Uterus (tissue), 2 donors: Measurements from ENCODE around the gene IRF2BP1.

Source experiments
- CTCF ChIP-seq, 4 experiments: fragments of 200-600 bp in 2 of 4; fragments of 450-650 bp in 2 of 4; sonication (generic) in 2 of 4; IDR thresholded peaks; one replicate each; pipeline ENCODE4 v1.5.1; 2016 to 2019; ENCODE audit warnings: antibody characterized with exemption in 4 of 4, mild to moderate bottlenecking in 2 of 4, moderate library complexity in 1 of 4
- POLR2A ChIP-seq, 2 donors: fragments of 450-650 bp; IDR thresholded peaks; one replicate each; pipeline ENCODE4 v1.6.1; 2016; ENCODE audit warnings: antibody characterized with exemption in 2 of 2, mild to moderate bottlenecking in 1 of 2, moderate library complexity in 1 of 2

GRCh38 chr19:45876161-45876410 is 9.9 kb downstream of the IRF2BP1 start:
- no peak for TF ChIP-seq POLR2A (IDR thresholded peaks at IDR 0.05)
- no peak for TF ChIP-seq CTCF (IDR thresholded peaks at IDR 0.05)
